SIG-M5 (cell line): ENCODE data around the gene PIK3CB.
"Not testable (repeated sequence)": the region's sequence is repeated elsewhere in the genome, so short reads cannot be mapped to it uniquely, and the experiment has no call there.

Experiments used
- DNase-seq: peaks from one replicate; lab custom pipeline; 2025; lab: John Stamatoyannopoulos, UW

The PIK3CB gene

GRCh38 chr3:138747225-138747624, 87.5 kb downstream of the PIK3CB start:
- DNase-seq, result no peak

- DNase-seq, result no peak
Measured at GRCh38 chr3:138740072-138740471, 94.7 kb downstream of the PIK3CB start.

GRCh38 chr3:138732456-138732855, 102.3 kb downstream of the PIK3CB start:
- no peak for DNase-seq

GRCh38 chr3:138726946-138727730, 107.6 kb downstream of the PIK3CB start:
- DNase-seq, result no peak

- not testable (repeated sequence) for DNase-seq
Measured at GRCh38 chr3:138726042-138726441, 108.7 kb downstream of the PIK3CB start.

DNA sequence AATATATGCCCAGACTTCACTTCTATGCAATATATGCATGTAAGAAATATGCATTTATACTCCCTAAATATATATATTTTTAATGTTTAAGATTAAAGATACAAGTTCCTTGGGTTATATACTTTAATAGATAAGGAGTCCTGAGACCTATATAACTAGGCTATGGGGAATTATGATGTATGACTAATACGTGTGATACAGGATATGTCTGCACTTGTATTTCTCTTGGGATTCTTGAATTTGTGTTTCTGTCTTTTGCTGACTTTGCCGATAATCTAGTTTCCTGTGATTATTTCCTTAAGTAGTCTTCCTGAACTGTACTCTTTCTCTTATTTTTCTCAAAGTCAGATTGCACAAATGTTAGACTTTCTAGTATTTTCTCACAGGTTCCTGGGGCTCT, 109.6 kb downstream of the PIK3CB start:
- DNase-seq, result no peak

DNA sequence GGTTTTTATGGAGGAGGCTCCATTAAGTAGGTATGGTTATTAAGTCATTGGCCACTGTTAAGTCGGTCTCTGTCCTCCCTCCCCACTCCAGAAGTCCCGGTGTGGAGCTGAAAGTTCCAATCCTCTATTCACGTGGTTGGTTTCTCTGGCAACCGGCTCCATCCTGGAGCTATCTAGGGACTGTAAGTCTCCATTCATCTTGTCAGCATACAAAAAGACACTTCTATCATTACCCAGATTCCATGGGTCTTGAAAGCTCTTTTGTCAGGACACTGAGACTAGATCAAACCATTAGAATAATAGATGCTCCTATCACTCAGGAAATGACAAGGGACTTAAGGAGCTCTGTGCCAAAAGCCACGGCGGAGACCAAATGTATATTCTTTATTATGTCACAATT, 110.3 kb downstream of the PIK3CB start:
- no peak for DNase-seq

DNA sequence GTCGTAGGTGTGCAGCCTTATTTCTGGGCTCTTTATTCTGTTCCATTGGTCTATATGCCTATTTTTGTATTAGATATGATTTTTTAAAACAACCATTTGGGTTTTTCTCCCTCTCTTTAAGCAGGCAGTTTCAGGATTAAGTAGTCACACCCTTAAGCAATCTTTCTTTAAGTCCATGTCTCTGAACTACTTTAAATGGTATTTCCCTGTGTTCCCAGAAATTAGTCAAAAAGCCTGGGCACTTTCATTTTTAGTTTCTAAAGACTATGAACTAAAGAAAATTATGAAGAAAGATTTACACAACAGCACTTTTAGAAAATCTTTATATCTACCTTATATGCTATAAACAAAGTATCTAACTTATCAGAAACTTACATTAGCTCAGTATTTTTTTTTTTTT, 115.9 kb downstream of the PIK3CB start:
- no peak for DNase-seq

- no peak for DNase-seq
Measured at GRCh38 chr3:138717348-138717747, 117.4 kb downstream of the PIK3CB start.

DNA sequence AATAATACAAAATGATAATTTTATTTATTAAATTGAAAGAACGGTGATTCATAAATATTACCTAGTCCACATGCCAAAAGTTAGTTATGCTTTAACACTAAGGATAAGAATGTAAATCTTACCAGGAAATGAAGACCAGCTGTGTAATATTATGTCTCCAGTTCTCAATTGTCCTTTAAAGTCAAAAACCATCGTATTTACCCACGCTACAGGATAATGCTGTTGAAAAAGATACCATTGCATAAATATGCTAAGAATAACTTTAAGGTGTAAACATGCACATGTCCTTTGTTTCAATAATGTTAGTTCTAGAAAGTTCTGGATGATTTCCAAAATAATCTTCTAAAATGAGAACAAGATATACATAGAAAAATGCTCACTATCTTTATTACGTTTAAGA, 122.6 kb downstream of the PIK3CB start:
- no peak for DNase-seq

DNA sequence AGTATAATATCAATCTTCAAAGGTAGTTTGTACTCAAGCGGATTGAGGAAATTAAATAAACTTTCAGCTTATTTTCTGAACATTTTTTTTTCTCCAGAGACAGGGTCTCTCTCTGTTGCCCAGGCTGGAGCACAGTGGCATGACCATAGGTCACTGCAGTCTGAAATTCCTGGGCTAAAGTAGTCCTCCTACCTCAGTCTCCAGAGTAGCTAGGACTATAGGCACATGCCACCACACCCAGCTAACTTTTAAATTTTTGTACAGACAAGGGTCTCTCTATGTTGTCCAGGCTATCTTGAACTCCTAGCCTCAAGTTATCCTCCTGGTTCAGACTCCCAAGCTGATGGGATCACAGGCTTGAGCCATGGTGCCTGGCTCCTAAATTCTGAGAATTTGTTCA, 129.1 kb downstream of the PIK3CB start:
- no peak for DNase-seq

DNA sequence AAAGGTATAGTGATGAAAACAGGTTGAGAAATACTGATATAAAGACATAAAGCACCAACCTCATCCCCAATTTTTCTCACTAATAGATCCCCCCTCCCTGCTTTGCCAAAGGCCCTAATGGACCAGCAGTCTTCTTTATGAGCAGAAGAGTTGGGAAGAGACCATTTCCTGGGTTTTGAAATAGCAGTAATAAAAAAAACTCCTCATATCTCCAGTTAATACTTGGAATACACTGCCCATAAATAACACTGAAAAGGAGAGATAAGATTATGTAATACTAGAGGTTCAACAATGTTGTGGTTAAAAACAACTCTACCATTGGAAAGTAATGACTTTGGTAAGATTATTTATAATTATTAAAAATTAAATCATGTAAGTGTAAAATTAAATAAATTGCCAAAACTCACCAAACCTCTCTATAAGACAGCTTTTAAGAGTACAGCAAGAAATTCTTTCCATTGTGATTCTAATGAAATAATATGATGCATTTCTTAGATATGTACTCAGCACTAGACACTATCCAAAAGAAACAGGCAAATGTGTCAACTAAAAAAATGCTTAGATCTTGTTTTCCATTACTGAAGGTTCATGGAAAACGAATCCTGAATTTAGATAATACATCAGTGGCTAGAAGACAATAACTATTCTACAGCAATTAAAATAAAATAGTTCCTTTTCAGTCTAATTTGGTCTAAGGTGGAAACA, 137.9 kb downstream of the PIK3CB start:
- no peak for DNase-seq

DNA sequence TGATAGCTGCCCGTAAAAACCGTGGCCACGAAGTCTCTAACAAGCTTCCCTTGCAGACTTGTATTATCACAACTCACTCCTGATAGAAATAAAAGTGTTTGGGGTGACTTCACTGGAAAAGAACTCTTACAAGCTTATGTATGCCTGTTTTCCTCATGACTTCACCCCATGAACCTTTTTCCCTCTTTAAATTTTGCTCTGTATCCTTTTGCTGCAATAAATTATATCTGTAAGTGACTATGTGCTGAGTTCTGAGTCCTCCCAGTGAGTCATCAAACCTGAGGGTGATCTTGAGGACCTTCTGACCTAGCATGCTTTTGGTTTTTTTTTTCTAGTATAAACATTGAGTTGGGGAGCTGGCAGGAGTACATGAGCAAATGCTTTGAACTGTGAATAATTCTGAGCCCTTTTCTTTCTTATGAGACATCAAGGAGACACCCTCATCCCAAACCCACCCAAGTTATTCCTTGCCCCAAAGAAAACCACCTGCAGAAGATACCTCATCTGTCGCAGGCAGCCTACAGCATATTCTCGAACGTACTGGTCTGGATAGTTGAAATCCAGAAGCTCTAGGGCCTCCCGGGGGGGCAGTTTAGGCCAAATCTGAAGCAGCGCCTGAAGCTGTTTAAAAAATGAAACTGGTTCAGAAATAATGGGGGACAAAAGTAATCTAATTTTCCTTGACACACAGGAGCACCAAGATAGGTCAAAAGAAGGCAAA, 140.3 kb downstream of the PIK3CB start:
- no peak for DNase-seq

DNA sequence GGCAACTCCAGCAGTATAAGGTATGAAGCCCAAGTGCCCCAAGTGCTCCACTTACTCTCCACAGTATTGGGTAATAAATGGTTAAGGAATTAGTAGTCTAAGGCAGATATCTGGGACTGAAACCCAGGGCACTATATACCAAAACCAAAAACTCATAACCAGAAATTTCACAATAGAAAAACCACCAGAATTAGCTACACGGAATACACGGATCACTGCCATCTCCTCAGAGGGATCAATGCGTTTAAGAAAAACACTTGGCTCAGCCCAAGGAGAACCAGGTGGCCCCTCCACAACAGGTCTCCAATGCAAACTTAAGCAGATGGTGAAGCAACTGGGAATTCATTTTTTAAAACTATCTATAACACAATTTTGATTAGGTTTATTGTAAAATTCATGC, 142.6 kb downstream of the PIK3CB start:
- no peak for DNase-seq

GRCh38 chr3:138691351-138691750, 143.4 kb downstream of the PIK3CB start:
- no peak for DNase-seq

DNA sequence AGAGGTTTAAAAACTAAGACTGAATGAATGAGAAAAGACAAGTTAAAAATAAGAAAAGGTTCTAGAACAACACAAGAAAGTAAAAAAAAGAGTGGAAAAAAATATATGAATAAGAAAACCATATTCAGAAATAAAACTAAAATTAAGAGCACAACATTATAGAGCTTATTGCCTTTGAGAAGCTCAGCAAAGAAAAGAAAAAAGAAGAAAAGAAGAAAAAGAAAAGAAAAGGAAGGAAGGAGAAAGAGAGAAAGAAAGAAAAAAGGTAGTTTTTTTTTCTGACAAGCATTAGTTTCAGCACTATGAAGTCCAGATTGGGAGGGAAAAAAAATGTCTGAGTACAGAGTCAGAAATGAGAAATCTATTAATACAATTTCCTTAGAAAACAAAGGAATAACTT, 144.7 kb downstream of the PIK3CB start:
- no peak for DNase-seq

DNA sequence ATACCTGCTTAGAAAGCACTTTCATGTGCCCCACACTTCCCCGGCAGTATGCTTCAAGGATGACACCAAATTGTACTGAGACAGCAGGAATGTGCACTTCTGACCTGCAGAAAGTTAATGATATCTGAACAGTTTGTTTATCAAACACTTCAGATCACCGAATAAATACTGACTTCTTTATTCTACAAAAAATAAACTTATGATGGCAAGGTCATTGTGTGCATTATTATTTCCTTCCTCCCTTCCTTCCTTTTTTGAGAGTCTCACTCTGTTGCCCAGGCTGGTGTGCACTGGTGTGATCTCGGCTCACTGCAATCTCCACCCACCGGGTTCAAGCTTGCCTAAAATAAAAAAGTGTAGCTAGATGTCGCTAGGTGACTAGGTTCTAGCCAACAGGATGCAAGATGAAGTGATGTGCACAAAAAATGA, 145.8 kb downstream of the PIK3CB start:
- DNase-seq, result no peak

DNA sequence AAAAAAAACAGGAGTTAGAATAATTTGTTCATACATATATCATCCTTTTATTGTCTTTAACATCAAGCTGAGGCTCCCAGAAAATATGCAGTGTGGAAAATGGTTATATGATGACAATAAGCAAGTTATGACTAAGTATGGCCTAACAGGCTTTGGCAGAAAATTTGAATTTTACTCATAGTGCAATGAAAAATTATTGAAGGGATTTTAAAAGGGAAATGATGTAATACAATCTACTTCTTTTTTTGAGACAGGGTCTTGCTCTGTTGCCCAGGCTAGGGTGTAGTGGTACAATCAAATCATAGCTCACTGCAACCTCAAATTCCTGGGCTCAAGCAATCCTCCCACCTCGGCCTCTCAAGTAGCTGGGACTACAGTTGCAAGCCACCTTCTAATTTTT, 147.5 kb downstream of the PIK3CB start:
- DNase-seq, result no peak

DNA sequence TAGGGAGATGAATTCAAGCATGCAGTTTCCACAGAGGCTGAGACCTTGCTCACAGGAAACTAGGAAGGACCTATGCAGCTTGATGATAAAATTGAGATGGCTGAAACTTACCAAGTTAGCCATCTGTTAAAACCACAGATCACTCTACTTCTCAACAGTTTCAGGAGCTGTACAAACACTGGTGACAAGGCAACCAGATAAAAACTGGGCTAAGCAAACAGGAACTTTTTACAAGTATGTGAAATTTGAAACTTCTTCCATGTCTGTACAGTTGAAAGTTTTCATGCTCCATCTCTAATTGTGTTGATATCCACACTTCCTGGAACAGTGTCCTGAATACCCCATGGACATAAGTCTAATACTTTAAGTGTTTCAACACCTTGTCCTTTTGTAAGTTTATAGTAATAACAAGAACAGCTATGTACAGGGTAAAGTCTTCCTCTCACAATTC, 147.9 kb downstream of the PIK3CB start:
- DNase-seq, result no peak

DNA sequence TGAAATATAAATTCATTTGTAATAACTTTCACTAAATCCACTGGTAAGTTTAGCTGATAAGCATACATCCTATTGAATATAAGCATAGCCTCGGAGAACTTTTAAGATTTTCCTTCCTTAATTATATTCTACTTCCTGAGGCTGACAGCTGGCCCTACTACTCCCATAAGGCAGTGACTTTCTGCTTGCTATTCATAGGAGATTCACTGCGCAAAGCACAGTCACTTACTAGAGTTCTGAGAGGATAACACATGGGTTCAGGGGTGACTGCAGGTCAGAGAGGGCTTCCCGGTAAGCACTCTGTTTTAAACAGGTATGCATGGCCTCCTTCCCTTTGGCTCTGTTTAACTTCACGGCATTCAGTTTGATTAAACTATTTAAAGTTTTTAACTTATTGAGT, 150.3 kb downstream of the PIK3CB start:
- no peak for DNase-seq

- DNase-seq, result no peak
Measured at GRCh38 chr3:138682648-138683047, 152.1 kb downstream of the PIK3CB start.

- DNase-seq, result no peak
Measured at GRCh38 chr3:138681463-138682220, 153.1 kb downstream of the PIK3CB start.
